HEK293T (cell line): Measurements from ENCODE around the gene EHD4.

Experiments
- ARNT ChIP-seq: fragments of 450-650 bp; IDR thresholded peaks from 2 replicates; pipeline ENCODE4 v1.6.1; 2017; ENCODE audit warnings: mild to moderate bottlenecking
- BHLHE40 ChIP-seq: fragments of 450-650 bp; IDR thresholded peaks from 2 replicates; pipeline ENCODE4 v1.6.1; 2016; ENCODE audit warnings: mild to moderate bottlenecking, moderate library complexity, borderline replicate concordance
- CTBP1 ChIP-seq: fragments of 450-650 bp; IDR thresholded peaks from 2 replicates; pipeline ENCODE4 v1.6.1; 2016; ENCODE audit warnings: borderline replicate concordance
- ELF4 ChIP-seq: fragments of 450-650 bp; IDR thresholded peaks from 2 replicates; pipeline ENCODE4 v1.6.1; 2017; ENCODE audit warnings: antibody characterized with exemption
- FOXK2 ChIP-seq: fragments of 450-650 bp; IDR thresholded peaks from 2 replicates; pipeline ENCODE4 v1.6.1; 2016; ENCODE audit warnings: mild to moderate bottlenecking
- FOXM1 ChIP-seq: fragments of 450-650 bp; IDR thresholded peaks from 2 replicates; pipeline ENCODE4 v1.6.1; 2017; ENCODE audit warnings: mild to moderate bottlenecking, borderline replicate concordance
- HDGF ChIP-seq: fragments of 450-650 bp; IDR thresholded peaks from 2 replicates; pipeline ENCODE4 v1.6.1; 2017; ENCODE audit warnings: antibody characterized with exemption, borderline replicate concordance
- L3MBTL2 ChIP-seq: fragments of 450-650 bp; conservative IDR thresholded peaks from 2 replicates; pipeline ENCODE4 v1.6.1; 2016; ENCODE audit warnings: mild to moderate bottlenecking
- NFRKB ChIP-seq: fragments of 450-650 bp; IDR thresholded peaks from 2 replicates; pipeline ENCODE4 v1.6.1; 2016; ENCODE audit warnings: mild to moderate bottlenecking, moderate library complexity
- SP1 ChIP-seq: fragments of 450-650 bp; IDR thresholded peaks from 2 replicates; pipeline ENCODE4 v1.6.1; 2017
- SUZ12 ChIP-seq: fragments of 450-650 bp; IDR thresholded peaks from 2 replicates; pipeline ENCODE4 v1.6.1; 2016; ENCODE audit warnings: mild to moderate bottlenecking
- TARDBP ChIP-seq: fragments of 450-650 bp; IDR thresholded peaks from 2 replicates; pipeline ENCODE4 v1.6.1; 2016
- TF ChIP-seq, protein P1 (sequence below): fragments of 450-650 bp; IDR thresholded peaks from 2 replicates; pipeline ENCODE4 v1.6.1; 2016

DNA sequence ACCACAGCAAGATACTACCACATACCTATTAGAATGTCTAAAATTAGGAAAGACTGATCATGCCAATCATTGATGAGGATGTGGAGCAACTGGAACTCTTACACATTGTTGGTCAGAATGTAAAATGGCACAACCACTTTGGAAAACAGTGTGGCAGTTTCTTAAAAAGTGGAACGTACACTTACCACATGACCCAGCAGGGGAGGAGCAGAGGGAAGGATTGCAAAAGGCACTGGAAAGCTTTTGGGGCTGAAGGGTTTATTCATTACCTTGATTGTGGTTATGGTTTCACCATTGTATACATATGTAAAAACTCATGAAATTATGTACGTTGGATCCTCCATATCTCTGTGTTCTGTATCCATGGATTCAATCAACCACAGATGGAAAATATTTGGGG lies 3.3 kb upstream of the EHD4 start:
- TF ChIP-seq FOXM1 (no peak), CTBP1 (no peak), BHLHE40 (no peak), SP1 (no peak), FOXK2 (no peak), L3MBTL2 (no peak), NFRKB (no peak), HDGF (no peak), ELF4 (no peak), TARDBP (no peak), ARNT (no peak), SUZ12 (no peak)
- TF ChIP-seq, protein P1, sequence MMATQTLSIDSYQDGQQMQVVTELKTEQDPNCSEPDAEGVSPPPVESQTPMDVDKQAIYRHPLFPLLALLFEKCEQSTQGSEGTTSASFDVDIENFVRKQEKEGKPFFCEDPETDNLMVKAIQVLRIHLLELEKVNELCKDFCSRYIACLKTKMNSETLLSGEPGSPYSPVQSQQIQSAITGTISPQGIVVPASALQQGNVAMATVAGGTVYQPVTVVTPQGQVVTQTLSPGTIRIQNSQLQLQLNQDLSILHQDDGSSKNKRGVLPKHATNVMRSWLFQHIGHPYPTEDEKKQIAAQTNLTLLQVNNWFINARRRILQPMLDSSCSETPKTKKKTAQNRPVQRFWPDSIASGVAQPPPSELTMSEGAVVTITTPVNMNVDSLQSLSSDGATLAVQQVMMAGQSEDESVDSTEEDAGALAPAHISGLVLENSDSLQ = no peak
